BLaER1 treated with 17β-estradiol and CSF1 and Interleukin-3, amounts not matched to agents 10 nM and 100 nM (cell line): ENCODE results near the gene PRKCB.

Source experiments
- H3K27ac ChIP-seq, 11 experiments: shearing (Covaris generic); formaldehyde crosslinking; 2 replicates each; pipeline ENCODE4 v1.8.1; 2022
- H3K27me3 ChIP-seq, 11 experiments: shearing (Covaris generic); formaldehyde crosslinking; 2 replicates each; pipeline ENCODE4 v1.8.1; 2022
- H3K36me3 ChIP-seq, 11 experiments: shearing (Covaris generic); formaldehyde crosslinking; 2 replicates each; pipeline ENCODE4 v1.8.1; 2022
- H3K4me1 ChIP-seq, 10 experiments: shearing (Covaris generic); formaldehyde crosslinking; 2 replicates each; pipeline ENCODE4 v1.8.1; 2022
- H3K4me2 ChIP-seq, 11 experiments: shearing (Covaris generic); formaldehyde crosslinking; 2 replicates each; pipeline ENCODE4 v1.8.1; 2022
- H3K4me3 ChIP-seq, 10 experiments: shearing (Covaris generic); formaldehyde crosslinking; 2 replicates each; pipeline ENCODE4 v1.8.1; 2022
- H3K9ac ChIP-seq, 11 experiments: shearing (Covaris generic); formaldehyde crosslinking; 2 replicates each; pipeline ENCODE4 v1.8.1; 2022
- H3K9me3 ChIP-seq, 11 experiments: shearing (Covaris generic); formaldehyde crosslinking; replicated peaks in 1 of 11; 2 replicates each; pipeline ENCODE4 v1.8.1; 2022
- H4K20me1 ChIP-seq, 11 experiments: shearing (Covaris generic); formaldehyde crosslinking; 2 replicates each; pipeline ENCODE4 v1.8.1; 2022
- Cebpa-rat ChIP-seq, 11 experiments: shearing (Covaris generic); IDR thresholded peaks; 2 replicates each; pipeline ENCODE4 v1.8.1; 2022

The PRKCB gene

DNA sequence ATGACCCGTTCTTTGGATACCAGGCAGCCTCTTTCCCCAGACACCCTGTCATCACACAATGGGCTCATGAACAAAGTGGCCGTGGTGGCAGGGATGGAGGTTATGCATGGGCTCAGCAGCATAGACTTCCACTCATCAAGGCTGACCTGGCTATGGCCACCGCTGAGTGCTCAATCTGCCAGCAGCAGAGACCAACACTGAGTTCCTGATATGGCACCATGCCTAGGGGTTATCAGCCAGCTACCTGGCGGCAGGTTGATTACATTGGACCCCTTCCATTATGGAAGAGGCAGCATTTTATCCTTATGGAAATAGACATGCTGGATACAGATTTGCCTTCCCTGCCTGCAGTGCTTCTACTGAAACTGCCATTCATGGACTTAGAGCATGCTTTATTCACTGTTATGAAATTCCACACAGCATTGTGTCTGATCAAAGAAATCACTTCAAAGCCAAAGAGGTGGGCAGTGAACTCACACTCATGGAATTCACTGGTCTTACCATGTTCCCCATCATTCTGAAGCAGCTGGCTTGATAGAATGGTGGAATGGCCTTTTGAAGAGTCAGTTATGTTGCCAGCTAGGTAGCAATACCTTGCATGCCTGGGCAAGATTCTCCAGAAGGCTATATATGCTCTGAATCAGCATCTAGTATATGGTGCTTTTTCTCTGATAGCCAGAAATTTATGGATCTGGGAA lies 160.6 kb downstream of the PRKCB start:
- no peaks in the 10 kb centered on the region for H3K4me1 ChIP-seq
- no peak overlapping the region for H3K4me2 ChIP-seq
- no peak overlapping the region for H3K27ac ChIP-seq
- peaks cover 0 to 16% (median 4%) of the 10 kb centered on the region in 11 experiments; a peak in 7 of 22 replicates for H3K9me3 ChIP-seq
- peaks cover 0 to 92% (median 0%) of the 10 kb centered on the region in 11 experiments; a peak in 10 of 22 replicates for H3K36me3 ChIP-seq
- H4K20me1 ChIP-seq, result peaks cover 0 to 86% (median 0%) of the 10 kb centered on the region in 11 experiments; a peak in 7 of 22 replicates
- no peak overlapping the region for H3K4me3 ChIP-seq
- H3K9ac ChIP-seq, result no peak overlapping the region
- TF ChIP-seq Cebpa-rat (IDR thresholded peaks at IDR 0.05), result no peak
- no peaks in the 10 kb centered on the region for H3K27me3 ChIP-seq

DNA sequence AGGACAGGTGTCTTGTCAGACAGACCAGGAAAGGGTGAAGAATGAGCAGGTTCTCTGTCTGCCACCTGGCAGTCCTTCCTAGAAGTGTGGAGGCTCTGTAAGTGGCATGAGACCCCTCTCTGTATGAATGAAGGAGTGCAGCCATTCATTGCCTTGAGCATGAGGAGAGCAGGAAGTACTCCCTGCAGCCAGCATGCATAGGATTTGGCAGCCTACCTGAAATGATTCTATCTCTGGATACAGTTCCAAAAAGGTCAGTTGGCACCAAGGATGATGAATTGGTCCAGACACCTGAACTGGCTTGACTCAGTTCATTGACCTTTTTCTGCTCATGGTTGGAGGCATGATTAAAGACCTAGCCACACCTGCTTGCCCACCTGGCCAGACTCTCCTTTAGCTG lies 163.0 kb downstream of the PRKCB start:
- Histone ChIP-seq H3K36me3 (peaks cover 0 to 88% (median 0%) of the 10 kb centered on the region in 11 experiments; a peak in 10 of 22 replicates), H4K20me1 (peaks cover 0 to 84% (median 0%) of the 10 kb centered on the region in 11 experiments; a peak in 7 of 22 replicates), H3K27ac (no peak overlapping the region), H3K9me3 (peaks cover 0 to 5% (median 0%) of the 10 kb centered on the region in 11 experiments; a peak in 2 of 22 replicates), H3K4me3 (no peak overlapping the region), H3K9ac (no peak overlapping the region), H3K27me3 (no peaks in the 10 kb centered on the region), H3K4me2 (no peak overlapping the region), H3K4me1 (peaks cover 0 to 15% (median 11%) of the 10 kb centered on the region in 10 experiments; a peak in 11 of 20 replicates)
- TF ChIP-seq Cebpa-rat (IDR thresholded peaks at IDR 0.05), result no peak

DNA sequence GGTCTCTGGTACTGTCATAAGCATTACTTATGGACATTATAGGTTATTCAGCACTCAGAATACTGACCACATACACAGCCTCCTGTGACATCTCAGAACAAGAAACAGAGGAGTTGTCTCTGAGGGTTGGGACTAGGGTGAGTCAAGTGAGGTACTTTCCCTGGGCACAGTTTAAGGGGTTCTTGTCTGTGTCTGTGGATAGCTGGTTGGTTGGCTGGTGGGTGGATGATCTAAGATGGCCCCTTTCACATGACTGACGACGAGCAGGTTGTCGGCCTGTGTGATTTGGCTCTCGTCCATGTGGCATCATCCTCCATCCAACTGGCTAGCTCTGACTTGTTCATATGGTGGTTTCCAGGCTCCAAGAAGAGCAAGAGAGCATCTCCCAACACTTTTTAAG lies 163.9 kb downstream of the PRKCB start:
- H3K27ac ChIP-seq, result no peak overlapping the region

GRCh38 chr16:24001710-24002109 lies 165.9 kb downstream of the PRKCB start:
- TF ChIP-seq Cebpa-rat (IDR thresholded peaks at IDR 0.05), result no peak
- Histone ChIP-seq H3K36me3 (peaks cover 0 to 83% (median 0%) of the 10 kb centered on the region in 11 experiments; a peak in 10 of 22 replicates), H4K20me1 (peaks cover 0 to 88% (median 0%) of the 10 kb centered on the region in 11 experiments; a peak in 7 of 22 replicates), H3K4me2 (no peak overlapping the region), H3K4me3 (no peak overlapping the region), H3K4me1 (peaks cover 8 to 23% (median 18%) of the 10 kb centered on the region in 10 experiments), H3K27ac (no peak overlapping the region), H3K27me3 (no peaks in the 10 kb centered on the region), H3K9me3 (peaks cover 0 to 5% (median 0%) of the 10 kb centered on the region in 11 experiments; a peak in 2 of 22 replicates), H3K9ac (no peak overlapping the region)

More for the DNA sequence above, 163.9 kb downstream of the PRKCB start:
- no peaks in the 10 kb centered on the region for H3K27me3 ChIP-seq
- no peak overlapping the region for H3K9ac ChIP-seq
- H3K9me3 ChIP-seq, result peaks cover 0 to 5% (median 0%) of the 10 kb centered on the region in 11 experiments; a peak in 2 of 22 replicates
- H3K4me1 ChIP-seq, result peaks cover 0 to 15% (median 11%) of the 10 kb centered on the region in 10 experiments; a peak in 11 of 20 replicates
- H4K20me1 ChIP-seq, result peaks cover 0 to 85% (median 0%) of the 10 kb centered on the region in 11 experiments; a peak in 7 of 22 replicates
- no peak overlapping the region for H3K4me3 ChIP-seq
- no peak for TF ChIP-seq Cebpa-rat (IDR thresholded peaks at IDR 0.05)
- no peak overlapping the region for H3K4me2 ChIP-seq
- peaks cover 0 to 88% (median 0%) of the 10 kb centered on the region in 11 experiments; a peak in 10 of 22 replicates for H3K36me3 ChIP-seq

- no peak for TF ChIP-seq Cebpa-rat (IDR thresholded peaks at IDR 0.05)
- no peak overlapping the region for H3K9ac ChIP-seq
These were observed 166.8 kb downstream of the PRKCB start for GRCh38 chr16:24002619-24003018.

GRCh38 chr16:24005577-24005976 lies 169.8 kb downstream of the PRKCB start:
- peak overlapping the region in 10 of 11 experiments; percentile 3 to 47 (median 26); a peak in 15 of 22 replicates for H3K4me2 ChIP-seq
- no peak overlapping the region for H3K27ac ChIP-seq
- H4K20me1 ChIP-seq, result peaks cover 0 to 69% (median 0%) of the 10 kb centered on the region in 11 experiments; a peak in 4 of 22 replicates
- H3K36me3 ChIP-seq, result peaks cover 0 to 59% (median 2%) of the 10 kb centered on the region in 11 experiments; a peak in 6 of 22 replicates
- H3K4me1 ChIP-seq, result peaks cover 28 to 56% (median 47%) of the 10 kb centered on the region in 10 experiments
- no peak for TF ChIP-seq Cebpa-rat (IDR thresholded peaks at IDR 0.05)
- H3K4me3 ChIP-seq, result no peak overlapping the region
- H3K27me3 ChIP-seq, result no peaks in the 10 kb centered on the region
- no peaks in the 10 kb centered on the region for H3K9me3 ChIP-seq
- H3K9ac ChIP-seq, result no peak overlapping the region

More at GRCh38 chr16:24002619-24003018, 166.8 kb downstream of the PRKCB start:
- Histone ChIP-seq H4K20me1 (peaks cover 0 to 86% (median 0%) of the 10 kb centered on the region in 11 experiments; a peak in 7 of 22 replicates), H3K4me1 (peaks cover 13 to 27% (median 20%) of the 10 kb centered on the region in 10 experiments), H3K27me3 (no peaks in the 10 kb centered on the region), H3K9me3 (peaks cover 0 to 5% (median 0%) of the 10 kb centered on the region in 11 experiments; a peak in 2 of 22 replicates), H3K36me3 (peaks cover 0 to 83% (median 0%) of the 10 kb centered on the region in 11 experiments; a peak in 9 of 22 replicates), H3K4me2 (peak overlapping the region in 8 of 11 experiments; percentile 13 to 51 (median 42); a peak in 14 of 22 replicates), H3K4me3 (no peak overlapping the region), H3K27ac (no peak overlapping the region)

- no peak for TF ChIP-seq Cebpa-rat (IDR thresholded peaks at IDR 0.05)
These were observed 171.6 kb downstream of the PRKCB start for GRCh38 chr16:24007391-24007790.

GRCh38 chr16:24007934-24008333 lies 172.2 kb downstream of the PRKCB start:
- H3K27me3 ChIP-seq, result no peaks in the 10 kb centered on the region
- H3K4me2 ChIP-seq, result peak overlapping the region in 7 of 11 experiments; percentile 25 to 77 (median 64); a peak in 14 of 22 replicates
- no peaks in the 10 kb centered on the region for H3K9me3 ChIP-seq
- H3K36me3 ChIP-seq, result peaks cover 0 to 59% (median 2%) of the 10 kb centered on the region in 11 experiments; a peak in 5 of 22 replicates
- peaks cover 28 to 74% (median 55%) of the 10 kb centered on the region in 10 experiments for H3K4me1 ChIP-seq
- H4K20me1 ChIP-seq, result peaks cover 0 to 62% (median 0%) of the 10 kb centered on the region in 11 experiments; a peak in 4 of 22 replicates
- no peak overlapping the region for H3K4me3 ChIP-seq
- no peak for TF ChIP-seq Cebpa-rat (IDR thresholded peaks at IDR 0.05)
- H3K9ac ChIP-seq, result peak overlapping the region in 2 of 11 experiments; percentile 18 to 29; a peak in 1 of 22 replicates
- peak overlapping the region in 3 of 11 experiments; percentile 35 to 62 (median 43); a peak in 7 of 22 replicates for H3K27ac ChIP-seq

More at GRCh38 chr16:24007391-24007790, 171.6 kb downstream of the PRKCB start:
- Histone ChIP-seq H3K4me1 (peaks cover 28 to 69% (median 54%) of the 10 kb centered on the region in 10 experiments), H3K9me3 (no peaks in the 10 kb centered on the region), H3K9ac (no peak overlapping the region), H3K36me3 (peaks cover 0 to 64% (median 2%) of the 10 kb centered on the region in 11 experiments; a peak in 6 of 22 replicates), H3K27me3 (no peaks in the 10 kb centered on the region), H4K20me1 (peaks cover 0 to 62% (median 0%) of the 10 kb centered on the region in 11 experiments; a peak in 4 of 22 replicates), H3K4me2 (peak overlapping the region in 5 of 11 experiments; percentile 25 to 77 (median 64); a peak in 6 of 22 replicates), H3K27ac (0 out of 22 replicates have a peak overlapping the region, but pooled peaks of 1 of the 11 experiments have one; percentile 35), H3K4me3 (no peak overlapping the region)
